ENCODE results near the gene GOLGA6C.
"Not testable (repeated sequence)": the region's sequence is repeated elsewhere in the genome, so short reads cannot be mapped to it uniquely, and the experiment has no call there.

The GOLGA6C gene

GRCh38 chr15:75314552-75315290 lies 56.6 kb downstream of the GOLGA6C start:
- in situ Hi-C loops (cut with HindIII; ENCODE audit: low sequenced_read_pairs), result no loop called here

GRCh38 chr15:75319231-75319897 lies 61.2 kb downstream of the GOLGA6C start:
- in situ Hi-C loops (cut with HindIII; ENCODE audit: low sequenced_read_pairs), result not testable (repeated sequence)
